Activated naive CD8-positive, alpha-beta T cell treated with anti-CD3 and anti-CD28 coated beads for 36 hours (primary cell): Measurements from ENCODE around the gene POR. TPM values are rescaled to one million over a fixed set of nuclear protein-coding genes. Genes with fewer than 3 reads are reported as not detected.
"Not testable (repeated sequence)": the region's sequence is repeated elsewhere in the genome, so short reads cannot be mapped to it uniquely, and the experiment has no call there.

Experiments
- DNase-seq: peaks from one replicate; pipeline ENCODE4 v3.0.0; 2021
- H3K27ac Mint-ChIP-seq: one replicate; pipeline ENCODE4 v1.8.0; 2022; ENCODE audit warnings: mild to moderate bottlenecking, moderate library complexity, mixed read lengths
- H3K27me3 Mint-ChIP-seq: one replicate; pipeline ENCODE4 v1.8.0; 2022; ENCODE audit warnings: mild to moderate bottlenecking, mixed read lengths
- H3K36me3 Mint-ChIP-seq: one replicate; pipeline ENCODE4 v1.8.0; 2021; ENCODE audit warnings: mild to moderate bottlenecking, mixed read lengths
- H3K4me1 Mint-ChIP-seq: one replicate; pipeline ENCODE4 v1.8.0; 2021; ENCODE audit warnings: mixed read lengths
- H3K4me3 Mint-ChIP-seq: one replicate; pipeline ENCODE4 v1.8.0; 2022; ENCODE audit warnings: mild to moderate bottlenecking, moderate library complexity, mixed read lengths
- H3K9me3 Mint-ChIP-seq: one replicate; pipeline ENCODE4 v1.8.0; 2022; ENCODE audit warnings: mixed read lengths
- total RNA-seq, 2 experiments: library from RNA; stranded (reverse); gene quantifications; one replicate each; pipeline ENCODE4 v1.2.3, GENCODE V29; 2021

The POR gene
- total RNA-seq, 2 experiments from 2014 or later: 35.4 to 41.3 TPM

DNA sequence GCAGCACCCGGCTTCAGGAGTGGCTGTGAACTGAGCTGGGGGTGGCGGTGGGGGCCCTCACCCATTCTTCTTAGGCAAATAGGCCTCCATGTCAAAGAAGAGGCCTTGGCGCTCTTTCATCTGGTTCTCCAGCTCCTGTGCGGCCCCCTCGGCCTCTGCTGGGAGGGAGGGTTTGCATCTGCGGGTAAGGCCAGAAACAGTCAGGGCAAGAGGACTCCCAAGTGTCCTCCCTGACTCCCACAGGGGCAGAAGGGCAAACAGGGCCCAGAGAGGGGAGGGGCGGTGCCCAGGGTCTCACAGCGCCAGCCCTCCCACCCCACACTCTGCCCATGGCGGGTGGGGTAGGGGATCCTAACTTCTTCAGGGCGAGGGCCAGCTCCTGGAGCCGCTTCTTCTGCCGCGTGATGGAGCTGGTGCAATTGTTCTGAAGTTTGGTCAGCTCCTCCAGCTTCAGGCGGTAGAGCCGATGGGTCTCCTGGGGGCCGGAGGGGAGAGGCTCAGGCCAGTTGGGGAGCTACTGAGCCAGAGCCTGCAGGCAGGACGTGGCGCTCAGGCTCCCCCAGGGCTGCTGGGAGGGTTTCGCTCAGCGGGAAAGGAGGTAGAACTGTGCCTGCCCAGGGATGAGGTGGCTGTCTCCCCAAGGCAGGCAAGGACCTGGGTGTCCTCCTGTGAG, 77.3 kb downstream of the POR start:
- Mint-ChIP-seq H3K9me3 (no peaks in the 10 kb centered on the region), H3K27ac (no peak overlapping the region), H3K27me3 (no peaks in the 10 kb centered on the region), H3K36me3 (peaks cover 9% of the 10 kb centered on the region), H3K4me1 (peaks cover 12% of the 10 kb centered on the region), H3K4me3 (no peak overlapping the region)
- DNase-seq: no peak

DNA sequence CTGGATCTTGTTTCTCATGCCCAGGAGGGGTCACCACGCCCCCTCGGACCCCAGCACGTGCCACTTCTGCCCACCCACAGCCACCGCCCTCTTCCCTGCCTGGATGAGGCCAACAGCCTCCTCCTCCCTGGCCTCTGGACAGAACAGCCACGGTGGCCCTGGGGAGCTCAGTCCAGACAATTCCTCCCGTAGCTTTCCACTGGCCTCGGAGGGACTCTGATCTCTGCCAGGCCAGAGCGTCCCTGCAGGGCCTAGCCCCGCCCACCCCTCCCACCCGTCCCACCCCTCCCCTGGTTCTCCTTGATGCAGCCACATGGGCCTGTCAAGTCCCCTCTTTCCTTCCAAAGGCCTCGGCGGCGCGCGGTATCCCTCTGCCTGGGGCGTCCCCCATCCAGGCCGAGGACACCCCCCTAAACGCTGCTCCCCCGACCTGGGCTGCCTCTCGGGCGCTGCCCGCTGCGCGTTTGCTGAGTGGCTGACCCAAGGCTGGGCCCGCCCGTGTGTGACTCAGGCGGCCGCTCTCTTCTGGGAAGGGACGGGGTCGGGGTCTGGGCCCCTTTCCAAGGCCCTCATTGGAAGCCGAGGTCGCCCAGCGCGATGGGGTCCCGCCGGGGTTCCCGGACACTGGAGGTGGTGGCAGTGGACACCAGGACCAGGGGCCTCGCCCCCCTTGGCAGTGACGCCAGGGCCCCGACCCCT, 78.9 kb downstream of the POR start:
- peaks cover 15% of the 10 kb centered on the region for H3K4me1 Mint-ChIP-seq
- H3K36me3 Mint-ChIP-seq: peaks cover 14% of the 10 kb centered on the region
- H3K27me3 Mint-ChIP-seq: no peaks in the 10 kb centered on the region
- no peak overlapping the region for H3K27ac Mint-ChIP-seq
- peak overlapping the region; percentile 71 for H3K4me3 Mint-ChIP-seq
- peak; percentile 38 for DNase-seq
- H3K9me3 Mint-ChIP-seq: no peaks in the 10 kb centered on the region

DNA sequence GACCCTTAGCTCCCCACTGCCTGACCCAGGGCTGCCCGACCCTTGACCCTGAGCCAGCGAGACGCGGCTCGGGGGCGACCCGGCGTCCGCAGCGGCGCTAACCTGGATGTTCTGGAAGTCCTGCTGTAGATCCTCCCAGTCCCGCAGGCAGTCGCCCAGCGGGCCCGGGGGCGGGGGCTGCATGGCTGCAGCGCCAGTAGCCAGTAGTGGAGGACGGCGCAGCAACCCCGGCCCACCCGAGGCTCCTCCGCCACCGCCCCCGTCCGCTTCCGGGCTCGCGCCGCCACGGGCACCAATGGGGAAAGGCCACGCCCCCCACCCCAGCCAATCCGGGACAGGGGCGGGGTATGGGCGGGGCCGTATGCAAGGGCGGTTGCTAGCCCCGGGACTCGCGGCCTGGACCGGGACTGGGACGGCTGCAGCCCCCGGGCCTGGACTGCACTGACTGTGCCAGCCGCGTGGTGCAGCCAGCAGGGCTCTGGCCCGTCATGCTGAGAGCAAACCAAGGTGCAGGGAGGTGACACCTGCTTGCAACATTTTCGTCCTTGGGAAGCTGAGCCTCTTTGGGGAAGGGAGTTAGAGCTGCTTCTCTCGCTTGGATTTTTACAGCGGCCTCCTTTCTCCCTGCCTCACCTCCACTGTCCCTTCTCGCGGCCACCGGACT, 79.6 kb downstream of the POR start, which contains the start of gene TMEM120A:
TSS of gene TMEM120A (minus strand) at position 208 of the 664 bp plus-strand sequence. CDS start at position 183, 25 bp downstream.
- H3K9me3 Mint-ChIP-seq: no peaks in the 10 kb centered on the region
- peaks cover 16% of the 10 kb centered on the region for H3K36me3 Mint-ChIP-seq
- no peak within 1 kb of the TSS for H3K27ac Mint-ChIP-seq
- H3K4me1 Mint-ChIP-seq: peaks cover 14% of the 10 kb centered on the region
- peak; percentile 96 for DNase-seq
- H3K4me3 Mint-ChIP-seq: peak within 1 kb of the TSS; percentile 71
- H3K27me3 Mint-ChIP-seq: no peaks in the 10 kb centered on the region

DNA sequence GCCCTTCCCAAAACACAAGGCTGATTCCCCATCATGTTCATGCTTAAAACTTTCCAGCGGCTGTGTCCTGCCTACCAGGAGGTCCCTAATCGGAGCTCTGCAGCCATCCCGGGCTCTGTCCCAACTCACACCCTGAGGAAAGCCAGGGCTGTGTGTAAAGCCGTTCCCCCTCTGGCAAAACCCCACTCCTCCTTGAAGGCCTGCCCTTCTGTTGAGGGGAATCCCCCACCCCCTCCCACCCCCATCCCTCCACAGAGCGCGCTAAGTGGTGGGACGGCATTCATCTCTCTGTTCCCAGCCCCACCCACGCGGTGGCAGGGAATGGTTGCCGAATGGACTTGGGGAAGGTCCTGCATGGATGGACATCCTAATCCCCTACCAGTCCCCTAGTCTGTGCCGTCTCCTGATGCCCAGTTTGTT, 80.1 kb downstream of the POR start:
- Mint-ChIP-seq H3K9me3 (no peaks in the 10 kb centered on the region), H3K27ac (no peak overlapping the region), H3K36me3 (peaks cover 16% of the 10 kb centered on the region), H3K4me1 (peaks cover 11% of the 10 kb centered on the region), H3K4me3 (peak overlapping the region; percentile 65), H3K27me3 (no peaks in the 10 kb centered on the region)
- DNase-seq: no peak

DNA sequence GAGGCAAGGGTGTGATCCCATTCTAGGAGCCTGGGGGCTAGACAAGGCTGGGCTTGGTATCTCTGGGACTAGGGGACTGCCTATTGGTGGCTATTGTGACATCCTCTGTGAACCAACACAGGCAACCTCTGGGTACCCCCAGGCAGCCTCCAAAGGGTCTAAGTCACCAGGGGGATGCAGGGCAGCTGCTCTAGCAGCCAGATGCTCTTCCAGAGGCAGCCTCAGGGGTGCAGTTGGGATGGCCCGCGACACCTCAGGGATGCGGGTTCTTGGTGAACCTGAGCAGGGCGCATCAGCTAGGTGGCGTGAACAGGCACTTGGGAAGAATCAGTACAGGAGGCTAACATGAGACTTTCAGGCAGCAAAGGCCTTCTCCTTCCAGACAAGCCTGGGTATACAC, 81.0 kb downstream of the POR start:
- H3K27ac Mint-ChIP-seq: no peak overlapping the region
- H3K9me3 Mint-ChIP-seq: no peaks in the 10 kb centered on the region
- H3K27me3 Mint-ChIP-seq: no peaks in the 10 kb centered on the region
- no peak overlapping the region for H3K4me3 Mint-ChIP-seq
- H3K4me1 Mint-ChIP-seq: peaks cover 11% of the 10 kb centered on the region
- H3K36me3 Mint-ChIP-seq: peaks cover 18% of the 10 kb centered on the region
- DNase-seq: no peak

DNA sequence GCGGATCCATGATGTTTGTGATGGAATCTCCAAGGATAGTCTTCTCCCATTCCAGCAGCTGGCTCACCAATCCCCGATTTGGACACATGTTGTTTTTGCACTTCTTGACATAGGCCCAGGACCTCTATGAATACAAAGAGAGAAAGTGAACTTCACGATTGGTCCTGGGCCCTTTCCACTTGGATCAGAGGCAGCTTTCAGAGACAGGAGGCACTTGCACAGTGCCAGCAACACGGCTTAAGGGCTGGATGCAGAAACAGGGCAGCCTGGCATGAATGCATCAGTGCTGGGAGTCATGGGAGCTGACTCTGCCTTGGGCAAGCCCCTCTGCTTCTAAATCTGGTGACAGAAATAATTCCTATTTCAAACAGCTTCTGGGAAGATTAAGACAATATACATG, 81.5 kb downstream of the POR start:
- H3K36me3 Mint-ChIP-seq: peaks cover 20% of the 10 kb centered on the region
- H3K4me1 Mint-ChIP-seq: peaks cover 11% of the 10 kb centered on the region
- H3K4me3 Mint-ChIP-seq: no peak overlapping the region
- no peak for DNase-seq
- H3K27me3 Mint-ChIP-seq: no peaks in the 10 kb centered on the region
- no peak overlapping the region for H3K27ac Mint-ChIP-seq
- H3K9me3 Mint-ChIP-seq: no peaks in the 10 kb centered on the region

DNA sequence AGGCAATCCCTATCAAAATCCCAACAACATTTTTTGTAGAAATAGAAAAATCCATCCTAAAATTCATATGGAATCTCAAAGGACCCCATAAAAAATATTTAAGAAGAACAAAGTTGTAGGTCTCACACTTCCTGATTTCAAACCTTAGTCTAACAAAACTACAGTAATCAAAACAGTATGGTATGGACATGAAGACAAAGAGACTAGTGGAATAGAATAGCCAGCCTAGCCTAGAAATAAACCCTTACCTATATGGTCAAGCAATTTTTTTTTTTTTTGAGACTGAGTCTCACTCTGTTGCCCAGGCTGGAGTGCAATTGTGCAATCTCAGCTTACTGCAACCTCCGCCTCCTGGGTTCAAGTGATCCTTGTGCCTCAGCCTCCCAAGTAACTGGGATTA, 83.1 kb downstream of the POR start:
- Mint-ChIP-seq H3K27ac (no peak overlapping the region), H3K4me1 (peaks cover 11% of the 10 kb centered on the region), H3K4me3 (no peak overlapping the region), H3K36me3 (peaks cover 26% of the 10 kb centered on the region), H3K9me3 (no peaks in the 10 kb centered on the region), H3K27me3 (no peaks in the 10 kb centered on the region)
- DNase-seq: no peak

DNA sequence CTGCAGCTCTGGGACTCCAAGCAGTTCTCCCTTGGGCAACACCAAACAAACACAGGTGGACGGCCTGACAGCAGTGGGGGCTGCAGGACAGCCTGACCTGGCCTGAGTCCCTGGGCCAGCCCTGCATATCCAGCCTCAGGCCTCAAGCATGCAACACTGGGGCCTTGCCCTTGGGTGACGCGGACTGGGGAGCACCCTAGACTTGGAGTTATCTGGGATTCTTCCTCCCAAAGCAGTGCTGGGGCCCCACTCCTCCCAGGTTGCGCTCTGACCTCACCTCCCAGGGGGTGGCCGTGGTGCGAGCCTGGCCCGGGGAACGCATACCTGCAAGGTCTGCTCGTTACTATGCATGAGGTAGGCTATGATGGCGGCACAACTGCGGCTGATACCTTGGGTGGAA, 85.6 kb downstream of the POR start:
- DNase-seq: no peak
- H3K27ac Mint-ChIP-seq: no peak overlapping the region
- no peak overlapping the region for H3K4me3 Mint-ChIP-seq
- H3K4me1 Mint-ChIP-seq: peaks cover 3% of the 10 kb centered on the region
- H3K36me3 Mint-ChIP-seq: peaks cover 36% of the 10 kb centered on the region
- H3K9me3 Mint-ChIP-seq: no peaks in the 10 kb centered on the region
- H3K27me3 Mint-ChIP-seq: no peaks in the 10 kb centered on the region

DNA sequence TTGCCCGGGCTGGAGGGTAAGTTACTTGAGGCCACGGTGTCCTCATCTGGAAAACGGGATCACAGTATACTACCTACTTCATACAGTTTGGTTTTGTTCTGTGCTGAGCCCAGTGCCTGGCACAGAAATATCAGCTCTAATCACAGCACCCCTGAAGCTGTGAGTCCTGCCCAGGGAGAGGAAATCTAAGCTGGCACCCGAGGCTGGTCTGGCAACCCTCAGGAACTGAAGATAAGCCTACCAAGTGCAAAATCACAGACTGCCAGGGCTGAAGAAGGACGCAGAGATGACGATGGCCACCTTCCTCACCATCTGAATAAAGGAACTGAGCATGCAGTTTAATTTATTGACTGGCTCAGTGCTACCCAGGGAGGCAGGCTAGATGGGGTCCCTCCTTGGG, 87.2 kb downstream of the POR start:
- DNase-seq: no peak
- peaks cover 3% of the 10 kb centered on the region for H3K4me1 Mint-ChIP-seq
- peaks cover 28% of the 10 kb centered on the region for H3K36me3 Mint-ChIP-seq
- H3K27ac Mint-ChIP-seq: no peak overlapping the region
- no peaks in the 10 kb centered on the region for H3K9me3 Mint-ChIP-seq
- H3K27me3 Mint-ChIP-seq: no peaks in the 10 kb centered on the region
- H3K4me3 Mint-ChIP-seq: no peak overlapping the region

DNA sequence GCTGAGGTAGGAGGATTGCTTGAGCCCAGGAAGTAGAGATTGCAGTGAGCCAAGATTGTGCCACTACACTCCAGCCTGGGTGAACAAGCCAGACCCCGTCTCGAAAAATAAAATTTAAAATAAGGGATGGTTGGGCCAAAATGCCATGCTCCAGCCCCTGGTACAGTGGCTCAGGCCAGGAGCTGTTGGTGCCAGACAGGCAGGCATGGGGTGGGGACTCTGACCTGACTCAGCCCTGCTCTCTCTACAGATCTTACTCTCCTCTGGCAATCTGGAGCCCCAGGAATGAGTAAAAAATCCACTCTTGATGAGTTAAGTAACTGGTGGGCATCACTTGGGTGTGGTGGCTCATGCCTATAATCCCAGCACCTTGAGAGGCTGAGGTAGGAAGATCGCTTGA, 87.9 kb downstream of the POR start:
- peaks cover 28% of the 10 kb centered on the region for H3K36me3 Mint-ChIP-seq
- H3K4me3 Mint-ChIP-seq: no peak overlapping the region
- H3K27ac Mint-ChIP-seq: no peak overlapping the region
- no peaks in the 10 kb centered on the region for H3K27me3 Mint-ChIP-seq
- no peak for DNase-seq
- no peaks in the 10 kb centered on the region for H3K9me3 Mint-ChIP-seq
- H3K4me1 Mint-ChIP-seq: peaks cover 2% of the 10 kb centered on the region

DNA sequence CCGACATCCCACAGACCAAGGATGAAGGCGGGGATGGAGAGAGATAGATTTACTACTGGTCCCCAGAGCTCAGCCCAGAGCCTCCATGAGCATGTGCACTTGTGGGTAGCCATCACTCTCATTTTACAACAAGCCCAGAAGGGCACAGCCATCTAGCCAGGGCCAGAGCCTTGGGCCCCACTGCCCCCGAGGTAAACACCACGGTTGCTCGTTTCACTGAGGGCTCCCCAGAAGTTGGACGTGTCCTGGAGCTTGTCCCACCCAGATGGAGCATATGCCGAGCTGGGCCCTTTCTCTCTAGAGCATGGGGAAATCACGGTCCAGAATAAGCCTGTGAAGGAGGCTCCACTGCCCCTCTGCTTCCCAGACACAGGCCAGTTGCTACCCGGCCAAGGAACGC, 88.4 kb downstream of the POR start:
- H3K27me3 Mint-ChIP-seq: no peaks in the 10 kb centered on the region
- no peaks in the 10 kb centered on the region for H3K9me3 Mint-ChIP-seq
- peaks cover 26% of the 10 kb centered on the region for H3K36me3 Mint-ChIP-seq
- H3K4me1 Mint-ChIP-seq: peaks cover 5% of the 10 kb centered on the region
- no peak overlapping the region for H3K4me3 Mint-ChIP-seq
- DNase-seq: no peak
- no peak overlapping the region for H3K27ac Mint-ChIP-seq

DNA sequence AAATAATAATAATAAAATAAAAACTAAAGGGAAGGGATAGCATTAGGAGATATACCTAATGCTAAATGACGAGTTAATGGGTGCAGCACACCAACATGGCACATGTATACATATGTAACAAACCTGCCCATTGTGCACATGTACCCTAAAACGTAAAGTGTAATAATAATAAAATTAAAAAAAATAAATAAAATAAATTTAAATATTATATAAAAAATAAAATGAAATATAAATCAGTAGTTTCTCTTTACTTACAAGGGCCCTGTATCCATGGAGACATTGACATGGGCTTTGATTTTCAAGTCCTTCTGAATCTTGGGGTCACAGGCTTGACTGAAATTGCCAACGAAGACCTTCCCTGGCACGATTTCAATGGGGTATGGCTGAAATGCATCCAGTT, 90.0 kb downstream of the POR start:
- H3K4me3 Mint-ChIP-seq, H3K27me3 Mint-ChIP-seq, H3K9me3 Mint-ChIP-seq, DNase-seq, H3K27ac Mint-ChIP-seq: not testable (repeated sequence)
- peaks cover 20% of the 10 kb centered on the region for H3K36me3 Mint-ChIP-seq
- peaks cover 22% of the 10 kb centered on the region for H3K4me1 Mint-ChIP-seq

DNA sequence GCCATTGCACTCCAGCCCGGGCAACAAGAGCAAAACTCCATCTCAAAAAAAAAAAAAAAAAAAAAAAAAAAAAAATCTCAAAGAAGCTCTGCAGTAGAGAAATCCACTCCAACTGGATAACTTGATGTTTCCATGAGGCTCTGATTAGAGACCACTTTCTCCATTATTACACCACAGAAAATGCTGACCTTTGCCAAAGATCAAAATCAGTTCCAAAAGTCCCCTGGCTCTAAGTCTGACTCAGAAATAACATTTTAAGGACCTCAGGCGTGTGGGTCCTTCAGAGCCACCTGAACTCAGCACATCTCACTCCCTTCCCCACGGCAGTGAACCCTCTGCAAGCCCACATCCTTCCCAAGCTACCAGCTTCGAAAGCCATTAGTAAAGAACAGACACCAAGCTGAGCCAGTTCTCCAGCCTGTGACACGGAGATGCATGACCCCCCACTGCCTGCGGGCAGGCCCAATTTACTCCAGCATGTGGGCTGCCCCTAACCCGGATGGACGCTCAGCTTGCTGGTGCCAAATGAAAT, 93.3 kb downstream of the POR start:
- Mint-ChIP-seq H3K9me3 (no peaks in the 10 kb centered on the region), H3K36me3 (peaks cover 20% of the 10 kb centered on the region), H3K27ac (peak overlapping the region; percentile 78), H3K4me1 (peaks cover 30% of the 10 kb centered on the region), H3K27me3 (no peaks in the 10 kb centered on the region), H3K4me3 (peak overlapping the region; percentile 53)
- DNase-seq: peak; percentile 54

DNA sequence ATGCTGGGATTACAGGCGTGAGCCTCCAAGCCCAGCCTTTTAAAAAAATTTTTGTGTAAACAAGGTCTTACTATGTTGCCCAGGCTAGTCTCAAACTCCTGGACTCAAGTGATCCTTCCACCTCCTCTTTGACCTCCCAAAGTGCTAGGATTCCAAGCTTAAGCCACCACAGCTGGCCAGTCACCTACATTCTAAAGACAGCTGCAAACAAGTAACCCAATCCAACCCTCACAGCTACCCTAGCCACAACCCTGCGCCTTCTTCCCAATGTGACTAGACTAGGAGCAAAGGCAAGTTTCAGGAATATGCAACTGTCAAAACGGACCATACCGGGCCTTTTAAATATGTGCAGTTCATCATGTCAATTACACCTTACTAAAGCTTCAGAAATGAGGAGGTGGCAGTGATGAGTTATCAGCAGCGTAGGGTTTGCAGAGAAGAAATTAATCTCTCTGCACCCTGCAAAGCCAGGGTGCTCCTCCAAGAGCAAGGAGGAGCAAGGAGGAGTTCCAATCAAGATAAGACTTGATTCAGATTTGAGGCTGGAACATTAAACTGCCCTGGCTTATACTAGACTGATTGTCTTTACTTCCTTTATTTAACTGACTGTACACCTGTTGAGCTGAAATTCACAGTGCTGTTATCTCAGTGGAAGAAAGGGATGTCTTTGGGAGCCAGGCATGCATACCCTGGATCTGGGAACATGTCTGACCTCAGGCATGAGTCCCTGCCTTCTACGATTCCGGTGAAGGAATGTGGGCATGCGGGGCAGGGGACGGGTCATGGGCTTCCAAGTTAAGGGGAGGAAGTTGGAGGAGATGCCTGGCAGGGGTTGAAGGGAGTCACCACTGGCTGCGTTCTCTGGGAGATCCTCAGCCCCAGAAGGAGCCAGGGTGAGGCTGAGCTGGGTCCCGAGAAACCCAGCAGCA, 95.0 kb downstream of the POR start:
- Mint-ChIP-seq H3K9me3 (no peaks in the 10 kb centered on the region), H3K36me3 (peaks cover 19% of the 10 kb centered on the region), H3K4me3 (peak overlapping the region; percentile 53), H3K27ac (peak overlapping the region; percentile 78), H3K4me1 (peaks cover 30% of the 10 kb centered on the region), H3K27me3 (no peaks in the 10 kb centered on the region)
- no peak for DNase-seq
